ENCODE measurements around the gene MSANTD2.

- TF ChIP-seq ZFP30 (CRISPR knock-in tag; IDR thresholded peaks at IDR 0.05) (no peak), SNAI2 (CRISPR knock-in tag; IDR thresholded peaks at IDR 0.05) (no peak)
These were observed 11.7 kb downstream of the MSANTD2 start for GRCh38 chr11:124788521-124788920.

Measured in SK-N-SH treated with all-trans-retinoic acid at 6 μM for 48 hours (cell line).